Measurements from ENCODE around the gene TPST1.

The TPST1 gene

GRCh38 chr7:66263936-66264335 is 58.8 kb downstream of the TPST1 start:
- Histone ChIP-seq H3K36me3 (ENCODE audit: control insufficient read depth, insufficient read depth, low read length) (no peaks in the 10 kb centered on the region), H3K79me2 (peaks cover 7% of the 10 kb centered on the region), H3K27me3 (ENCODE audit: control insufficient read depth, insufficient read depth, low read length) (no peaks in the 10 kb centered on the region), H3K4me3 (ENCODE audit: low read depth, low read length) (no peak overlapping the region), H2AFZ (no peak overlapping the region), H3K4me1 (peaks cover 15% of the 10 kb centered on the region), H3K4me2 (ENCODE audit: low read length) (no peak overlapping the region), H3K9me3 (ENCODE audit: control insufficient read depth, low read length) (no peaks in the 10 kb centered on the region), H3K9ac (no peak overlapping the region), H3K27ac (no peak overlapping the region)
- TF ChIP-seq CTCF (IDR thresholded peaks at IDR 0.05) = no peak

DNA sequence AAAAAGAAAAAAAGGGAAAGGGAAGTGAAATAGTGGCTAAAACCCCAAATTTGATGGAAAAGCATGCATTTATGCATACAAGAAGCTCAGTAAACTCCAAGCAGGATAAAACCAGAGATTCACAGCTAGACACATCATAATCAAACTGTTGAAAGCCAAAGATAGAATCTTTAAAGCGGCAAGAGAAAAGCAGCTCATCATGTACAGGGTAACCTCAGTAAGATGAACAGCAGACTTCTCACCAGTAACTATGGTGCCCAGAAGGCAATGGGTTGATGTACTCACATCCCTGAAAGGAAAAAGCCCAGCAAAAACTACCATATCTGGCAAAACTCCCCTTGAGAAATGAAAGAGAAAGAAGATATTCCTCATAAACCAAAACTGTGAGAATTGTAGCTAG is 60.4 kb downstream of the TPST1 start:
- H3K27me3 ChIP-seq (ENCODE audit: control insufficient read depth, insufficient read depth, low read length) = no peaks in the 10 kb centered on the region
- no peak for TF ChIP-seq CTCF (IDR thresholded peaks at IDR 0.05)
- H3K36me3 ChIP-seq (ENCODE audit: control insufficient read depth, insufficient read depth, low read length) = no peaks in the 10 kb centered on the region
- H3K27ac ChIP-seq = no peak overlapping the region
- no peak overlapping the region for H2AFZ ChIP-seq
- peaks cover 7% of the 10 kb centered on the region for H3K79me2 ChIP-seq
- H3K4me2 ChIP-seq (ENCODE audit: low read length) = no peak overlapping the region
- H3K4me3 ChIP-seq (ENCODE audit: low read depth, low read length) = no peak overlapping the region
- no peaks in the 10 kb centered on the region for H3K9me3 ChIP-seq (ENCODE audit: control insufficient read depth, low read length)
- no peak overlapping the region for H3K9ac ChIP-seq
- H3K4me1 ChIP-seq = peaks cover 18% of the 10 kb centered on the region

DNA sequence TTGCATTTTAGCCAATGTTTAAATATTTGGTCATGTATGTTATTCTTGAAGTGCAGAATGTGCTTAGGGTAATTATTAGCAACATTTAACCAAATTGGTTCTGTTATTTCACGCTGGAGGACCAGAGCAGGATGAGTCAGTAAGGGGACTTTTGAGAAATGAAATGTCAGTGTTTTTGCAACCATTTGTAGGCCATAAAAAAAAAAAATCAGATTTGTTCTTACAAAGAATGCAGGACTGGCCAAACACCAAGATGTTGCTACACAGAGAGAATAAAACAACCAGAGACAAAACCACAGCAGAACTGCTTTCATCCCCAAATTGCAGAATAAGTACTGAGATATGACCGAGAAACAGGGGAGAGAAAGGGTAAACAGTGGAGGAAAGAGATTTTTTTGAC is 62.1 kb downstream of the TPST1 start:
- Histone ChIP-seq H3K79me2 (peaks cover 7% of the 10 kb centered on the region), H3K36me3 (ENCODE audit: control insufficient read depth, insufficient read depth, low read length) (no peaks in the 10 kb centered on the region), H3K4me3 (ENCODE audit: low read depth, low read length) (no peak overlapping the region), H3K4me1 (peaks cover 11% of the 10 kb centered on the region), H2AFZ (no peak overlapping the region), H3K27ac (no peak overlapping the region), H3K4me2 (ENCODE audit: low read length) (no peak overlapping the region), H3K9ac (no peak overlapping the region), H3K9me3 (ENCODE audit: control insufficient read depth, low read length) (no peaks in the 10 kb centered on the region), H3K27me3 (ENCODE audit: control insufficient read depth, insufficient read depth, low read length) (no peaks in the 10 kb centered on the region)
- TF ChIP-seq CTCF (IDR thresholded peaks at IDR 0.05) = no peak

GRCh38 chr7:66269978-66270377 is 64.8 kb downstream of the TPST1 start:
- TF ChIP-seq CTCF (IDR thresholded peaks at IDR 0.05) = no peak
- Histone ChIP-seq H3K9ac (no peak overlapping the region), H3K9me3 (ENCODE audit: control insufficient read depth, low read length) (no peaks in the 10 kb centered on the region), H3K79me2 (peaks cover under 1% of the 10 kb centered on the region), H3K4me2 (ENCODE audit: low read length) (no peak overlapping the region), H3K36me3 (ENCODE audit: control insufficient read depth, insufficient read depth, low read length) (no peaks in the 10 kb centered on the region), H3K27ac (no peak overlapping the region), H3K4me1 (peaks cover 8% of the 10 kb centered on the region), H3K4me3 (ENCODE audit: low read depth, low read length) (no peak overlapping the region), H3K27me3 (ENCODE audit: control insufficient read depth, insufficient read depth, low read length) (no peaks in the 10 kb centered on the region), H2AFZ (no peak overlapping the region)

- no peaks in the 10 kb centered on the region for H3K27me3 ChIP-seq (ENCODE audit: control insufficient read depth, insufficient read depth, low read length)
- no peak for TF ChIP-seq CTCF (IDR thresholded peaks at IDR 0.05)
These were observed 67.2 kb downstream of the TPST1 start for GRCh38 chr7:66272321-66272720.

More at GRCh38 chr7:66272321-66272720, 67.2 kb downstream of the TPST1 start:
- H3K4me1 ChIP-seq = peaks cover 8% of the 10 kb centered on the region
- H3K4me2 ChIP-seq (ENCODE audit: low read length) = no peak overlapping the region
- no peaks in the 10 kb centered on the region for H3K9me3 ChIP-seq (ENCODE audit: control insufficient read depth, low read length)
- H3K4me3 ChIP-seq (ENCODE audit: low read depth, low read length) = no peak overlapping the region
- no peak overlapping the region for H2AFZ ChIP-seq
- H3K9ac ChIP-seq = no peak overlapping the region
- H3K79me2 ChIP-seq = no peaks in the 10 kb centered on the region
- no peaks in the 10 kb centered on the region for H3K36me3 ChIP-seq (ENCODE audit: control insufficient read depth, insufficient read depth, low read length)
- H3K27ac ChIP-seq = no peak overlapping the region

Measured in parathyroid adenoma (tissue), 2 donors.